Fibroblast of peridontal ligament (primary cell): ENCODE data around the gene BZW1.

Experiments used
- DNase-seq: peaks from one replicate; pipeline ENCODE4 v3.0.0-alpha.2; 2010; ENCODE audit errors: extremely low read depth

The BZW1 gene

GRCh38 chr2:200811333-200812121 lies at the start of gene BZW1:
Gene BZW1 (plus strand): TSS chr2:200811910. CDS start chr2:200813218, 1,308 bp downstream.
- DNase-seq = peak; percentile 97

GRCh38 chr2:200762127-200762526 lies 49.6 kb upstream of the BZW1 start:
- no peak for DNase-seq

- no peak for DNase-seq
These were observed 48.3 kb upstream of the BZW1 start for GRCh38 chr2:200763422-200763821.

- DNase-seq = peak; percentile 98
These were observed 46.4 kb upstream of the BZW1 start for GRCh38 chr2:200765139-200765951.

DNA sequence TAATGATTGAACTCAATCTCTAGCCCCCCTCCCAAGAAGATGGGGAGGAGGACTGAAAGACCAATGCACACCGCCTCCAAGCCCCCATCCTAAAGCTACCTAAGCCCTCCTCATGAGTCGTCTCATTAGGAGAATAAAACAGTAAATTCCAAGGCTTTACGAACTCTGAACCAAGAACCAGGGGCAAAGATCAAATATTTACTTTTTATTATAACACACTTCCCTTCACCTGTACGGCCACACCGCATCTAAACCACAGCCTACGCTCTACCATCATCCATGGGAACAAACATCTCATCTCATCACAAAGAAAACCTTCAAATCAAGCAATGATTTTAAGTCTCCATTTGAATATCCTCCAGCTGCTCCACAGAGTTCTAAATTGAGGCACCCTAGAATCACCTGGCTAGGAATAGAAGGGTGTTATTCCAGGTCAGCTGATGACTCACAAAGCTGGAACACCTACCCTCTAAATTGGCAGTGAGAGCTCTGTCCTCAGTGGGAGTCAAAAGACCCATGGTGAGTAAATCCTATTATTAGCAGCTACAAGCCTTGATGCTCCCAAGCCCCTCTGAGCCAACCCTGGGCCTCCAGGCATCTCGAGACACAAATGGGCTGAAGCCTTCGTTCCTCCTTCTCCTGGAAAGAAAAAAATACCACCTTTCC lies 45.6 kb upstream of the BZW1 start:
- no peak for DNase-seq

DNA sequence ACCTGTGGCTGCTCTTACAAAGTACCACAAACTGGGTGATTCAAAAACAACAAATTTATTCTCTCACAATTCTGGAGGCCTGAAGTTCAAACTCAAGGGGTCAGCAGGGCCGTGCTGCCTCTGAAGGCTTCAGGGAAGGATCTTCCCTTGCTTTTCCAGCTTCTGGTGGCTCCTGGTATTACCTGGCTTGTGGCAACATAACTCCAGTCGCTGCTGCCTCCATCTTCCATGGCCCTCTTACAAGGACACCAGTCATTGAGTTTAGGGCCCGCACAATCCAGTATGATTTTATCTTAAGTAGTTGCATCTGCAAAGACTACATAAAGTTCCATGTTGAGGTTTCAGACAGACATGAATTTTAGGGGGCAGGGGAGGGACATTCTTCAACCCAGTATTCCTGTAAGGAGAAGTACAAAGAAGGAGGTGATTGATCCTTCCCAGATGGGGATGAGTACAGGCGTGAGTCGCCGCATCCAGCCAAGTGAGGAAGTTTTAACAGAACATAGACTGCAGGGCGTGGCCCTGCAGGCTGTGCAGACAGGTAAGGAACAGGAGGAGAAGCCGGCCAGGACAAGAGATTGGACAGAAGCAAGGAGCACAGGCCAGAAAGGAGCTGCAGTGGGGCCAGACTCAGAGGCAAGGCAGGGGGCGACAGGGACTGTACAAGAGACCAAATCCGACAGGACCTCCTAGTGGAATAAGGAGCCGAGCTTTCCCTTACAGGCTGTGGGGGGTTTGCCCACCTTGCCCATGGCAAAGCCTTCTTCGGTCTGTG lies 44.4 kb upstream of the BZW1 start:
- DNase-seq = no peak

- DNase-seq = peak; percentile 62
These were observed 40.9 kb upstream of the BZW1 start for GRCh38 chr2:200770847-200771246.

DNA sequence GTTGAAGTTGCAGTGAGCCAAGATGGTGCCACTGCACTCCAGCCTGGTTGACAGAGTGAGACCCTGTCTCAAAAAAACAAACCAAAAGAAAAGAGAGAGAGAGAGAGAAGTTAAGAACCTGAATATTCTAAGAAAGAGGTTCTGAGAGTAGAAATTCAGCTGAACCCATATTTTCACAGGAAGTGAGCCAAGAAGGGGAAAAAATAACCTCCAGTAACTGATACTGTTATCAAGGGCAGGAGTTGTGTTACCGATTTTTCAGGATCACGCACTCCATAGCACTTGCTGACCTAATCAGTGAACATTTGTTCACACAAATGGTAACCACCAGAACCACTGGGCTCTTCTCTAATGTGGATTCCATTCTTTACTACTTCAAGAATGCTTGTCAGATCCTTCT lies 39.1 kb upstream of the BZW1 start:
- no peak for DNase-seq

DNA sequence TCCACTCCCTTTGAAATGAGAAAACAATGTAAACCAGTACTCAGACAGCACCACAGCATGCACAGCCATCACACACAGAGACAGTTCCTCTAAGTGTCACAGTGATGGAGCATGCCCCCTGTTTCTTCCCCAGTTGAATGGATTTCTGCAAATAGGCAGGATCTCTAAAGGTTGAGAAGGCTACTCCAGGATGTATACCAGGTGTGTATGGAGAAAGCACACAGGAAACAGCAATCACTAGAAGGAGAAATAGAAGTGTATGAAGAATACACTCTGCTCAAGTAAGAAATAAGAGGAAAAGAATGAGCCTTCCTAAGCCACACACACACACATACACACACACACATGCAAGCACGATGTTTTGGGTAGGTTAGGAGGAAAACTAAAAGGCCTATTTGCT lies 38.6 kb upstream of the BZW1 start:
- DNase-seq = no peak

- no peak for DNase-seq
These were observed 36.8 kb upstream of the BZW1 start for GRCh38 chr2:200774920-200775319.

- no peak for DNase-seq
These were observed 34.4 kb upstream of the BZW1 start for GRCh38 chr2:200777275-200777674.

GRCh38 chr2:200778038-200778437 lies 33.7 kb upstream of the BZW1 start:
- peak; percentile 56 for DNase-seq

DNA sequence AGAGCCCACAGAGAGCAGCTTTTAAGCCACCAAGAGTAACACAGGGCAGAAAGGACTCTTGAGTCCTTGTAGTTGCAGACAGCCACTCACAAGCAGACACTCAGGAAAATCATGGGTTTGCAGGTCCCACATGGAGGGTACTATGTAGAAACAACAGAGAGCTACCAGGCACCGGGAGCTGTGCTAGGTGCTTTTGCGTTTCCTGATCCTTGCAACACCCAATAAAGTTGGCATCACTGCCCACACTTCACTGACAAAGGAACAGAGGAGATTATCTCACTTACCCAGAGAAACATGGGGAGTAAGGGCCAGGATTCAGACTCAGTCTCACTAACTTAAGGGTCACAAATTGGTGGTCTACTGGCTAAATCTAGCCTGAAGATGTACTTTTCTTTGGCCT lies 32.5 kb upstream of the BZW1 start:
- no peak for DNase-seq

GRCh38 chr2:200781616-200782015 lies 30.1 kb upstream of the BZW1 start:
- DNase-seq = no peak

DNA sequence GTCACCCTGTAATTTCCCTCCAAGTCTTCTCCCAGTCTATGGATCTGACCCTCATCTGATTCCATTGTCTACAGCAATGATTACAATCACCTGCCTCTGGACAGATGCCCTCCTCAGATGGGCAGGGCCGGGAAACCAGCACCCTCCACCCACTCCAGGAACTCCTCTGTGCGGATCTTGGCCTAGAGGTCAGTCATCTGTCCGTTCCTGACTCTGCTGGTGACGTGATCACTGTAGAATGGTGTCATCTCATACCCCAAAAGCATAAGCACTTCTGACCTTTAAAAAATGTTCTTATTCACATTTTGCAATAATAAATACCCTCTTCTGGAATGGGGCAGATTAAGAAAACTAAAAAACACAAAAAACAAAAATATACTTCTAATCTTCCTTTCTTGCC lies 29.5 kb upstream of the BZW1 start:
- peak; percentile 36 for DNase-seq

GRCh38 chr2:200784215-200784614 lies 27.5 kb upstream of the BZW1 start:
- no peak for DNase-seq

DNA sequence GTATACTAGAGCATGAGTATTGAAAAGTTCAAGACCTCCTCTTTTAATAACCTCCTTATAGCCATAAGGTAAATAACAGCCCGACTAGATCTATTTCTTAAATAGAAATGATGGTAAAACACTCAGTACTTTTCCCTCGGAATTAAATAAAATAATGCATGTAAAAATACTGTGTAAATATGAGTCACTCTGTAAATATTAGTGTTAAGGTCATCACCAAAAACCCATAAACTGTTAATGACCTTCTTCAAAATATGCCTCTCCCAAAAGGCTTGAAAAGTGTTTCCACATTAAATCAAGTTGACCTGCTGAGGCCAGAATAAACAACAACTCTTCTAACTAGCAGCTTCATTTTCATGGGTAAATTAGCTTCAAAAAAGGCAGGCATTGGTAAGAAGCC lies 25.3 kb upstream of the BZW1 start:
- DNase-seq = peak; percentile 66

DNA sequence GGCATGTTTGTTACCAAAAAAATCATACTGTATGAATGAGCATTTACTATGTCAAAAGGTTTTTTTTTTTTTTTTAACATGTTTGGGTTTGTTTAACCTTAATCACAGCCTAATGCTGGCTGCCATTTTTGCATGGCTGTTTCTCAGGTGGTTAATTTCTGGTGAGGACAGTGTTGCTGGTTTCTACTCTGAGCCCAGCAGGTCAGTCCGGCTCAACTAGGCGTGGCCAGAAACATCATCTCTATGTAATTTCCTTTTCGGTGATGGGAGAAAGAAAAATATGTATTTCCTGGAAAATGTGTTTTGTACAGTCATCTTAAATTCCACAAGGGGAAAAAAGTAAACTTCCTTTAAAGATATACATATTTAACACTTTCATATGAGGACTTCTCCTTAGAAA lies 24.9 kb upstream of the BZW1 start:
- peak; percentile 76 for DNase-seq

DNA sequence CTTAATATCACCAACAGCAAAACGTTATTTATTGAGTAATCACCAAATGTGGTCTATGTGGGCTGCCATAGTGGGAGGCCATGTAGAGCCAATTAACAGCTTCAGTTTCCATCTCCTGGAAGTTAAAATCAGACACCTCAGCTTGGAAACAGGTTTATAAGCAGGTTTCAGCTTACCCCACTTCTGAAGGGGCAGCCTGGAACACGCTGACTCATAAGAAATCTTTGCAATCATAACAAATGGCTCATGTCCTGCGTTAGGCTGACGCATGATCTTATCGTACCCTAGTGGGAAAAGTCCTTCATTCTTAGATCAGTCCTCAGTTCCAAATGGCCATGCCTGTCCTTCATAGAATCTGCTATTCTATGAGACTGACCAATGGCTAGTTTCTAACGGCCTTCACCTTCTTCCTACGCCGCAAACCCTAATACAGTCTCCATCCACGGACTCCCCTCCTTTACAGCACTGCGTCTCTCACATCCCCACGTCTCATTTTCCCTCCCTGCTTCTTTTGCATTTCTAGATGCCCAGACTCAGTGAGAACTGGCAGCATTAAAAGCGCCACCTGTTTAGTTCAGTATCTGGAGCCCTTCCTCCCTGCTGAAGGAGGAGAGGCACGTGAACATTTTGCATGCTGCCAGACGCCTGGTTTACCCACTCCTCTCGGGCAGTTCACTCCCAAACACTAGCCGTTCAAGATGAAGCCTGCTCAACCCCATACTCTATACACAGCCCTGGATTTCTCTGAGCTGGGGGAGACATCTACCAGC lies 24.2 kb upstream of the BZW1 start:
- DNase-seq = peak; percentile 94

DNA sequence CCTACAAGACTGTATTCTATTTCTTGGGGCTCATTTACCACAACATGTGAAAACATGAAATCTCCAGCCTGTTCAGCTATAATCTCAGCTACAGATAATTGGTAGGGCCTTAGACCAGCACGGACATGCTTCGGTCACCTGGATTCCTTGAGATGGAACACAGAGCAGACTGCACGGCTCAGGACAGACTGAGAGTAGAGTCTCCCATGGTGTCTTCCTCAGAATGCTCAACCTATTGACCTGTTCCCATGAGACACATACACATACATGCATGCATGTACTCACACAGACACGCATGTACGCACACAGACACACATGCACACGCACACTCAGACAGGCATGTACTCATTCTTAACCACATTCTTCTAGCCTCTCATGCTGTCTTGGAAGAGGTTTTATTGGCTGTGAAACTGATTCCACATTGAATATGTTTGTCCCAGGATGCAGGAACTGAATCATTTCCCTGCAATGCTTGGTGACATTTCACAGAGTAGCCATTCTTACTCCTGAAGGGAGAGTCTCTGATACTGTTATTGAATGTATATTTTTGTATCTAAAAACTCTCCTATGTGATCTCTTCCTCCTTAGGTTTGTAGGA lies 23.5 kb upstream of the BZW1 start:
- DNase-seq = peak; percentile 45

DNA sequence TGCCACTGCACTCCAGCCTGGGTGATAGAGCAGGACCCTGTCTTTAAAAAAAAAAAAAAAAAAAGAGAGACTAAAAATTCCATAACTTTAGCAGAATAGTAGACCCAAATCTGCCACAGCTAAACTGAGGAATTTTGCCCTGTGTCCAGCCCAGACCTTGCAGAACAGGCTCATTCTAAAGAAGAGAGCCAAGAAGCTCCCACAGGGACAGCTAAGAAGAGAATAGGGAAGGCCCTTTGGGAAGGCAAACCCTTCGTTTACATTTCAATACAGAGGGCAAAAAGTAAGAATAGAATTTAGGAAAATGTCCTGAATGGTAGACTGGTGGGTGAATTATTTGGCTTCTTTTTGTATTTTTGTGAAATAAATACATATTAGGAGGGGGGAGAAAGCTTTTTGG lies 21.5 kb upstream of the BZW1 start:
- no peak for DNase-seq
